ENCODE data around the gene ECEL1.
A peak's percentile ranks its signal among the peaks of the same experiment; 100 is the strongest.

The ECEL1 gene

GRCh38 chr2:232522623-232523401, 35.2 kb upstream of the ECEL1 start:
- no peak for DNase-seq (ENCODE audit: low spot score)

GRCh38 chr2:232521959-232522622, 34.5 kb upstream of the ECEL1 start:
- peak; percentile 54 for DNase-seq (ENCODE audit: low spot score)

GRCh38 chr2:232521098-232521497, 33.5 kb upstream of the ECEL1 start:
- DNase-seq (ENCODE audit: low spot score): no peak

GRCh38 chr2:232520489-232520888, 32.9 kb upstream of the ECEL1 start:
- DNase-seq (ENCODE audit: low spot score): no peak

- DNase-seq (ENCODE audit: low spot score): no peak
Observed at GRCh38 chr2:232519581-232520438, 32.2 kb upstream of the ECEL1 start, which contains the start of gene PRSS56. TSS of gene PRSS56 (plus strand) at chr2:232520388. CDS start at chr2:232520599, 211 bp downstream.

GRCh38 chr2:232518844-232519243, 31.2 kb upstream of the ECEL1 start:
- DNase-seq (ENCODE audit: low spot score): no peak

GRCh38 chr2:232516551-232516950, 28.9 kb upstream of the ECEL1 start:
- DNase-seq (ENCODE audit: low spot score): no peak

GRCh38 chr2:232515639-232516038, 28.0 kb upstream of the ECEL1 start:
- DNase-seq (ENCODE audit: low spot score): no peak

GRCh38 chr2:232513353-232513752, 25.7 kb upstream of the ECEL1 start:
- DNase-seq (ENCODE audit: low spot score): no peak

GRCh38 chr2:232512602-232513001, 25.0 kb upstream of the ECEL1 start:
- DNase-seq (ENCODE audit: low spot score): no peak

- no peak for DNase-seq (ENCODE audit: low spot score)
Observed at GRCh38 chr2:232511336-232511890, 23.8 kb upstream of the ECEL1 start.

- DNase-seq (ENCODE audit: low spot score): no peak
Observed at GRCh38 chr2:232508251-232508650, 20.6 kb upstream of the ECEL1 start.

- no peak for DNase-seq (ENCODE audit: low spot score)
Observed at GRCh38 chr2:232506709-232507108, 19.1 kb upstream of the ECEL1 start.

GRCh38 chr2:232505856-232506255, 18.2 kb upstream of the ECEL1 start:
- no peak for DNase-seq (ENCODE audit: low spot score)

GRCh38 chr2:232504438-232504837, 16.8 kb upstream of the ECEL1 start:
- no peak for DNase-seq (ENCODE audit: low spot score)

GRCh38 chr2:232503809-232504323, 16.2 kb upstream of the ECEL1 start:
- no peak for DNase-seq (ENCODE audit: low spot score)

- no peak for DNase-seq (ENCODE audit: low spot score)
Observed at GRCh38 chr2:232502911-232503808, 15.5 kb upstream of the ECEL1 start.

- no peak for DNase-seq (ENCODE audit: low spot score)
Observed at GRCh38 chr2:232502511-232502910, 14.9 kb upstream of the ECEL1 start.

- DNase-seq (ENCODE audit: low spot score): no peak
Observed at GRCh38 chr2:232501794-232502390, 14.3 kb upstream of the ECEL1 start.

GRCh38 chr2:232501331-232501771, 13.7 kb upstream of the ECEL1 start:
- no peak for DNase-seq (ENCODE audit: low spot score)

All from LoVo (cell line).